OCI-LY7 (cell line): ENCODE results near the gene AGRN. TPM values are rescaled to one million over a fixed set of nuclear protein-coding genes. Genes with fewer than 3 reads are reported as not detected.
"Not testable (repeated sequence)": the region's sequence is repeated elsewhere in the genome, so short reads cannot be mapped to it uniquely, and the experiment has no call there.

Experiments
- BruUV-seq: library from RNA; stranded (reverse); fragments of 400-500 nt; replicated peaks from 2 replicates; lab custom pipeline; 2021; lab: Mats Ljungman, UMichigan
- CTCF ChIA-PET: fragments of 300-600 bp; sonication (Branson Sonifier 250); formaldehyde crosslinking; loops from one replicate; lab custom pipeline; 2022; ENCODE audit warnings: antibody characterized with exemption; ENCODE audit not compliant: unreplicated experiment; lab: Charles Lee
- POLR2A ChIA-PET: fragments of 300-600 bp; sonication (Branson Sonifier 250); formaldehyde crosslinking; loops from one replicate; lab custom pipeline; 2022; ENCODE audit warnings: antibody characterized with exemption; lab: Charles Lee
- DNase-seq: peaks from one replicate; pipeline ENCODE4 v3.0.0-alpha.2; 2015; ENCODE audit warnings: low spot score
- H2AFZ ChIP-seq: fragments of 200-600 bp; sonication (generic), shearing (Covaris generic); 2 replicates; pipeline ENCODE4 v1.6.1; 2014; ENCODE audit warnings: mild to moderate bottlenecking, antibody characterized with exemption, low read length, moderate library complexity
- H3K27ac ChIP-seq: fragments of 200-600 bp; sonication (generic); 2 replicates; pipeline ENCODE4 v1.5.1; 2014; ENCODE audit warnings: mixed run types, low read depth, mild to moderate bottlenecking, moderate library complexity, low read length, inconsistent platforms; ENCODE audit not compliant: poor library complexity, severe bottlenecking
- H3K36me3 ChIP-seq: fragments of 200-600 bp; sonication (generic); 2 replicates; pipeline ENCODE4 v1.6.1; 2014; ENCODE audit warnings: mild to moderate bottlenecking, antibody characterized with exemption, low read length, moderate library complexity, mixed read lengths; ENCODE audit not compliant: insufficient read depth
- H3K4me1 ChIP-seq: fragments of 200-600 bp; sonication (generic); 2 replicates; pipeline ENCODE4 v1.5.1; 2014; ENCODE audit warnings: mild to moderate bottlenecking, low read length; ENCODE audit not compliant: insufficient read depth, poor library complexity, severe bottlenecking
- H3K4me2 ChIP-seq: fragments of 200-600 bp; sonication (generic); 2 replicates; pipeline ENCODE4 v1.6.1; 2014; ENCODE audit warnings: mild to moderate bottlenecking, low read length
- H3K4me3 ChIP-seq: fragments of 200-600 bp; sonication (generic); 2 replicates; pipeline ENCODE4 v1.5.1; 2014; ENCODE audit warnings: mild to moderate bottlenecking, low read depth, low read length; ENCODE audit not compliant: poor library complexity, severe bottlenecking
- H3K79me2 ChIP-seq: fragments of 200-600 bp; sonication (generic); 2 replicates; pipeline ENCODE4 v1.6.1; 2016; ENCODE audit warnings: low read depth, mild to moderate bottlenecking, low read length, moderate library complexity, mixed read lengths; ENCODE audit not compliant: insufficient read depth
- H3K9me2 ChIP-seq: fragments of 200-600 bp; sonication (generic); 2 replicates; pipeline ENCODE4 v1.6.1; 2016; ENCODE audit warnings: mild to moderate bottlenecking, low read length, mixed read lengths; ENCODE audit not compliant: insufficient read depth
- H3K9me3 ChIP-seq: fragments of 200-600 bp; sonication (generic); 2 replicates; pipeline ENCODE4 v1.6.1; 2014; ENCODE audit warnings: mild to moderate bottlenecking, mixed run types, low read length, mixed read lengths
- H4K20me1 ChIP-seq: fragments of 200-600 bp; sonication (generic); 2 replicates; pipeline ENCODE4 v1.6.1; 2014; ENCODE audit warnings: mild to moderate bottlenecking, antibody characterized with exemption, low read length, moderate library complexity, mixed read lengths; ENCODE audit not compliant: insufficient read depth
- CTCF ChIP-seq: fragments of 200-600 bp; sonication (generic); conservative IDR thresholded peaks from 2 replicates; pipeline ENCODE4 v1.5.1; 2014; ENCODE audit warnings: mild to moderate bottlenecking, antibody characterized with exemption, low read length, moderate library complexity, mixed read lengths
- EZH2phosphoT487 ChIP-seq: fragments of 200-600 bp; sonication (generic); IDR thresholded peaks from 2 replicates; pipeline ENCODE4 v1.6.1; 2018; ENCODE audit warnings: low read depth, borderline replicate concordance, mild to moderate bottlenecking, mixed run types, antibody characterized with exemption, low read length, moderate library complexity, mixed read lengths
- intact Hi-C: fragments of 100-400 bp; cut with micrococcal nuclease; formaldehyde crosslinking; loops from one replicate; pipeline ENCODE4 v1.10.0; 2022; ENCODE audit not compliant: unreplicated experiment
- small RNA-seq: library from RNA; depleted of rRNA; stranded (forward); fragments of <200 nt; gene quantifications from one replicate; pipeline ENCODE3, GENCODE V24; 2014
- total RNA-seq, 2 experiments: library from RNA; depleted of rRNA in 1 of 2; stranded (reverse); fragments of >200 nt in 1 of 2; shearing (Covaris generic) in 1 of 2; gene quantifications; 2 replicates each; pipeline ENCODE4 v1.2.3, GENCODE V29; 2014 to 2022

AGRN gene
- total RNA-seq, 2 experiments from 2014 or later, result 2.7 to 9.1 TPM

DNA sequence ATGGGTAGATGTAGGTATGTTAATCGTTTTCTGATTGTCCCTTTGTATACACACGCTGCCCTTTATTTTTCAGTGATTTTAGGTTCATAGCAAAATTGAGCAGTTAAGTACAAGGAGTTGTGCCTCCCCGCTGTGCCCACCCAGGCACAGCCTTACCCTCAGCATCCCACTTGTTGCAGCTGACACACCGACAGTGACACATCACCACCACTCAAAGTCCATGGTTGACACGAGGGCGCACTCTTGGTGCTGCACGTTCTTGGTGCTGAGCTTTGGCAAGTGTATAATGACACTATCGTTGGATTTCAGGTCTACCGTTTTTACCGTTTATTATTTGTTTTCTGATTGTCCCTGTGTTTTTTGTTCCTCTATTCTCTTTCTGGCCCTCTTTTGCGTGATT lies 80.4 kb downstream of the AGRN start:
- Histone ChIP-seq H3K79me2 (no peaks in the 10 kb centered on the region), H2AFZ (no peak overlapping the region), H3K4me2 (no peak overlapping the region), H3K4me1 (no peaks in the 10 kb centered on the region), H3K9me2 (no peaks in the 10 kb centered on the region), H4K20me1 (no peaks in the 10 kb centered on the region), H3K27ac (no peak overlapping the region), H3K4me3 (no peak overlapping the region), H3K9me3 (0 out of 2 replicates have a peak, but pooled peaks cover 5% of the 10 kb centered on the region), H3K36me3 (no peaks in the 10 kb centered on the region)
- BruUV-seq, result TSS peak; percentile 32
- no peak for DNase-seq
- POLR2A ChIA-PET, result no interaction called here
- TF ChIP-seq CTCF (no peak), EZH2phosphoT487 (no peak)
- intact Hi-C loops, result no loop called here
- CTCF ChIA-PET, result no interaction called here

GRCh38 chr1:1101503-1101902 lies 81.6 kb downstream of the AGRN start:
- BruUV-seq, result no TSS peak
- intact Hi-C loops, result no loop called here
- H2AFZ ChIP-seq, result no peak overlapping the region
- TF ChIP-seq EZH2phosphoT487 (no peak), CTCF (no peak)
- H3K4me2 ChIP-seq, result no peak overlapping the region
- no peaks in the 10 kb centered on the region for H4K20me1 ChIP-seq
- POLR2A ChIA-PET, result no interaction called here
- H3K79me2 ChIP-seq, result no peaks in the 10 kb centered on the region
- no peak overlapping the region for H3K4me3 ChIP-seq
- H3K9me2 ChIP-seq, result no peaks in the 10 kb centered on the region
- no peaks in the 10 kb centered on the region for H3K36me3 ChIP-seq
- CTCF ChIA-PET, result no interaction called here
- 0 out of 2 replicates have a peak, but pooled peaks cover 5% of the 10 kb centered on the region for H3K9me3 ChIP-seq
- no peak for DNase-seq
- H3K4me1 ChIP-seq, result no peaks in the 10 kb centered on the region
- H3K27ac ChIP-seq, result no peak overlapping the region

GRCh38 chr1:1104152-1104551 lies 84.2 kb downstream of the AGRN start:
- CTCF ChIA-PET, H3K9me2 ChIP-seq, H3K4me3 ChIP-seq, H3K36me3 ChIP-seq, H4K20me1 ChIP-seq, H3K4me2 ChIP-seq, H3K9me3 ChIP-seq, H3K79me2 ChIP-seq, intact Hi-C loops, BruUV-seq, DNase-seq, H2AFZ ChIP-seq, H3K27ac ChIP-seq, H3K4me1 ChIP-seq: not testable (repeated sequence)
- POLR2A ChIA-PET, result interaction anchor here (0.8 kb wide), 1 partner anchor 9 kb away, joined by 3 read pairs; no protein-coding TSS in a partner anchor

Small RNAs within 50 kb of the gene (small RNA-seq; reads per million reads assigned to genes)
- not detected for gene AL645608.3

Other genes starting within 250 kb of the AGRN start
- 0.06 TPM in 1 of 2 replicates, not detected in the other for gene SAMD11, start 96.2 kb upstream of the AGRN start, total RNA-seq (2014; rRNA removed; shearing (Covaris generic))
- gene SAMD11, start 96.2 kb upstream of the AGRN start, total RNA-seq (2022), result not detected in 2 replicates
- 77.9 and 84.0 TPM in 2 replicates for gene NOC2L, start 60.9 kb upstream of the AGRN start, total RNA-seq (2014; rRNA removed; shearing (Covaris generic))
- gene NOC2L, start 60.9 kb upstream of the AGRN start, total RNA-seq (2022), result 72.1 and 99.0 TPM in 2 replicates
- 20.7 and 21.7 TPM in 2 replicates for gene KLHL17, start 59.5 kb upstream of the AGRN start, total RNA-seq (2014; rRNA removed; shearing (Covaris generic))
- 23.3 and 24.2 TPM in 2 replicates for gene KLHL17, start 59.5 kb upstream of the AGRN start, total RNA-seq (2022)
- gene PLEKHN1, start 53.6 kb upstream of the AGRN start, total RNA-seq (2014; rRNA removed; shearing (Covaris generic)), result 0.05 TPM in 1 of 2 replicates, not detected in the other
- gene PLEKHN1, start 53.6 kb upstream of the AGRN start, total RNA-seq (2022), result not detected in 2 replicates
- gene PERM1, start 38.0 kb upstream of the AGRN start, total RNA-seq (2014; rRNA removed; shearing (Covaris generic)), result not detected in 2 replicates
- gene PERM1, start 38.0 kb upstream of the AGRN start, total RNA-seq (2022), result not detected in 2 replicates
- gene HES4, start 20.0 kb upstream of the AGRN start, total RNA-seq (2014; rRNA removed; shearing (Covaris generic)), result not detected in 2 replicates
- gene HES4, start 20.0 kb upstream of the AGRN start, total RNA-seq (2022), result not detected in 2 replicates
- gene ISG15, start 6.6 kb upstream of the AGRN start, total RNA-seq (2014; rRNA removed; shearing (Covaris generic)), result 99.9 and 110 TPM in 2 replicates
- gene ISG15, start 6.6 kb upstream of the AGRN start, total RNA-seq (2022), result 53.4 and 65.4 TPM in 2 replicates
- gene RNF223, start 54.2 kb downstream of the AGRN start, total RNA-seq (2014; rRNA removed; shearing (Covaris generic)), result not detected in 2 replicates
- gene RNF223, start 54.2 kb downstream of the AGRN start, total RNA-seq (2022), result not detected in 2 replicates
- 13.1 and 27.6 TPM in 2 replicates for gene C1orf159, start 96.0 kb downstream of the AGRN start, total RNA-seq (2014; rRNA removed; shearing (Covaris generic))
- 24.1 and 24.5 TPM in 2 replicates for gene C1orf159, start 96.0 kb downstream of the AGRN start, total RNA-seq (2022)
- gene TTLL10, start 153.8 kb downstream of the AGRN start, total RNA-seq (2014; rRNA removed; shearing (Covaris generic)), result not detected in 2 replicates
- gene TTLL10, start 153.8 kb downstream of the AGRN start, total RNA-seq (2022), result not detected in 2 replicates
- not detected in 2 replicates for gene TNFRSF18, start 186.5 kb downstream of the AGRN start, total RNA-seq (2014; rRNA removed; shearing (Covaris generic))
- gene TNFRSF18, start 186.5 kb downstream of the AGRN start, total RNA-seq (2022), result not detected in 2 replicates
- gene TNFRSF4, start 194.0 kb downstream of the AGRN start, total RNA-seq (2014; rRNA removed; shearing (Covaris generic)), result not detected in 2 replicates
- 1.1 and 1.4 TPM in 2 replicates for gene TNFRSF4, start 194.0 kb downstream of the AGRN start, total RNA-seq (2022)
- gene SDF4, start 211.9 kb downstream of the AGRN start, total RNA-seq (2014; rRNA removed; shearing (Covaris generic)), result 44.2 and 47.7 TPM in 2 replicates
- gene SDF4, start 211.9 kb downstream of the AGRN start, total RNA-seq (2022), result 82.8 and 85.7 TPM in 2 replicates
- gene B3GALT6, start 212.1 kb downstream of the AGRN start, total RNA-seq (2014; rRNA removed; shearing (Covaris generic)), result 36.2 and 37.7 TPM in 2 replicates
- gene B3GALT6, start 212.1 kb downstream of the AGRN start, total RNA-seq (2022), result 25.0 and 27.1 TPM in 2 replicates
- gene C1QTNF12, start 226.6 kb downstream of the AGRN start, total RNA-seq (2014; rRNA removed; shearing (Covaris generic)), result 0.49 and 1.8 TPM in 2 replicates
- 6.1 and 7.0 TPM in 2 replicates for gene C1QTNF12, start 226.6 kb downstream of the AGRN start, total RNA-seq (2022)